HG02610 (cell line): ENCODE measurements around the gene GNPAT.
"Not testable (repeated sequence)": the region's sequence is repeated elsewhere in the genome, so short reads cannot be mapped to it uniquely, and the experiment has no call there.

ENCODE experiments used
- ATAC-seq: cut with Tn5 transposase; IDR thresholded peaks from one replicate; pipeline ENCODE4 v1.9.1; 2021; ENCODE audit warnings: mild to moderate bottlenecking, moderate library complexity; ENCODE audit not compliant: unreplicated experiment

Gene GNPAT

DNA sequence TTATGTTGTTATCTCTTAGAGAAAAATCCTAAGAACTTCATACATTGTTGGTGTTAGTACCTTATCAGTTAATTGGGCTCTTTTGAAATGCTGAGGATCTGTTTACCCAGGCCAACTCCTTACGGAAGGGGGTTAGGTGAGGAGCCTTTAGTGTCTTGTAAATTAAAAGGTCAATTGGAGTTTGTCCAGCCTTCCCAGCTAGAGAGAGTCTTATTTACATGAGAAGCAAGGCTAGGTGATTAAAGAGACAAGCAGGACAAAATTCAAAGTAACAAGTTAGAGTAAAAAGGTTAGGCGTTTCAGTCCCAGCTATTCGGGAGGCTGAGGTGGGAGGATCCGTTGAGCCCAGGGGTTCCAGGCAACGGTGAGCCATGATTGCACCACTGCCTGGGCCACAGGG, 28.7 kb upstream of the GNPAT start:
- ATAC-seq: not testable (repeated sequence)

DNA sequence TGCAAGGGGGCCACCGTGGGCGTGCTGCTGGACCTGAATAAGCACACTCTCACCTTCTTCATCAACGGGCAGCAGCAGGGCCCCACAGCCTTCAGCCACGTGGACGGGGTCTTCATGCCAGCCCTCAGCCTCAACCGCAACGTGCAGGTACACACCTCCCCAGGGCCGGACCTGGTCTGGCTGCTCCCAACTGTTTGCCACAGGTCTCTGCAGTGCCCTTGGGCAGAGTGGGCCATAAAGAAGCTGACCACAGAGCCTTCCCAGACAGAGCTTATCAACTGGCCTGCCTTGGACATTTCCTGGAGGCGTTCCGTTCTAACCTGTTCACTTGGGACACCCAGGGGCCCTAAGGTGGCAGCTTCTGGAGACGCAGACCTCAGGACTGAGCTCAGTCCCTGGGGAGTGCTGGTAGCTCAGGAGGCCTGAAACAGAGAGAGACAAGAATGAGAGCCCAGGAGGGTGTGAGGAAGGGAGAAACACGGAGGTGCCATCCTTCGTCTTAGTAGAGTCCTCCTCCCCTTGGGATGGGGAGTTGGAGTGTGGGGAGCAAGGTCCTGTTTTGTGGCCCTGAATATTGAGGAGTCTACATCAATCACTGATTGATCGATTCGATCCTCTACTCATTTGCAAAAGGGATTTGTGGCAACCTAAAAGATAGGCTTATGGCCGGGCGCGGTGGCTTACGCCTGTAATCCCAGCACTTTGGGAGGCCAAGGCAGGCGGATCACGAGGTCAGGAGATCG, 27.0 kb upstream of the GNPAT start:
- ATAC-seq: no peak

DNA sequence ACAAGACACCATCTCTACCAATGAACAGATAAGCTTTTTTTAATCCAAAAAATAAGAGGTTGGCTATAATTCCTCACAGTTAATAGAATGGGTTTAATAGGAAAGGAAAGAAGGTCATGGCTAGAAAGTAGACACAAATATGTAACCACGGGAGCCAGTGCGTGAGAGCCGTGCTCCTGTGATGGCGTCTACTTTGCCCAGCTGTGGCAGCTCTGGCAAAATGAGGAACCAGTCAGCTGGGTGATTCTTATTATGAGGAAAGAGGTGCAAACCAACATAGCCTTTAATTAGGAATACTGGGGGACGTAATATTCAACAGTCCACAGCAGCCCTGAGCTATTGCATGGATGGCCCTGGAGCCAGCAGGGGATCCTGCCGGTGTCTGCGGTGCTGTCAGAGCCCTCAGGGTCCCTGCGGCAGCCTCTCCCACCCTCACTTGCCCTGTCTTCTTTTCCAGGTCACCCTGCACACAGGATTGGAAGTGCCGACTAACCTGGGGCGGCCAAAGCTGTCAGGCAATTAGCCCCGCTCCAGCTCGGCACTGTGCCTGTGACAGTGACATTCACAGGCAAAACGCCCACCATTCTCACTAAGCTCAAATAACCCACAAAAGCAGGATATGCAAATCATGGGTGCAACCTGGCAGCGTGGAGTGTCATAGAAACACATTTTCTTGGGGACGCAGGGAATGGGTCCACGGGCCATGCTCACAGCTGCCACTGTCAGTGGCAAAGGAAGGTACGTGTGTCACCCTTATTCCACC, 25.9 kb upstream of the GNPAT start:
- ATAC-seq: no peak

DNA sequence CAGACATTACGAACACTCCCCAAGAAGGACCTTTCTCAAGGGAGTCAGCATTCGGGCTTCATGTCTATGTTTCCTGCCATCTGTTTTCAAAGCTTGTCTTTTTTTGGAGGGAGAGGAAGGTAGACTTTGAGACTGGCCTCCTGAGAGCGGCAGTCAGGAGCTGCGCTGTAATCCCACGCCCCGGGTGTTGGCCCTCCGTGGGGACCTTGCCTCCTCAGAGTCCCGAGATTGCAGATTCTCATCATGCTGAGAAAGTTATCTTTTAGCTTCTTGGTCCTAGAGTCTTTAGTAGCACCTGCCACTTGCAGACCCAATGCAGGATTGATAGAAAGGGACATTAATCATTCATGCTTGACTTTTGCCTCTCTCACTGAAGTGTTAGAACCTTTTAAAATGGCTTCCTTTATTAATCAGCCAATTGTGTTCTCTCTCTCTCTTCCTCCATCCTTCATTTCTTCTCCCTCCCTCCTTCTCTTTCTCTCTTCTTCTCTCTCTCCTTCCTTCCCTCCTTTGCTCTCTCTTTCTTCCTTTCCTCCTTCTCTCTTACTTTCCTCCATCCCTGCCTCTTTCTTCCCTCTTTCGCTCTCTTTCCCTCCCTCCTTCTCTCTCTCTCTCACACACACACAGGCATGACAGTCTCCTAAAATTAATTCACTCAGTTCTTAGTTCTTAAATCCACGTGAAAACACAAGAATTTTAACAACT, 25.2 kb upstream of the GNPAT start:
- ATAC-seq: no peak

DNA sequence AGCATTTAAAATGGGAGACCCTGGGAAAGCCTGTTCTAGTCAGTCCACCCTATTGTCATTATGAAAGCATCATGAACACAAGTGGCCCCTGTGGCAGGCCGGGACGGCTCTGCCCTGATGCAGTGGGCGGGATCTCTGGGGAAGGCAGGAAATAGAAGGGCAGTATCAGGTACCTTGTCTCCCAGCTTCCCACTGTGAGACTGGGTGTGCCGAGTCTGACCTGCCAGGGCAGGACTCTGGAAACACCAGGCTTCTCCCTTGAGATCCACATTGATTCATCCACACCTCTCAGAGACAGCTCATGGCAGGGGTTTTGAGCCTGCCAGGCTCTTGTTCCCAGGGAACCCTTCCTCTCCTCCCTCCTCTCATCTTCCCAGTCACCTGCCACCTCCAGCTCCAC, 24.5 kb upstream of the GNPAT start:
- no peak for ATAC-seq

DNA sequence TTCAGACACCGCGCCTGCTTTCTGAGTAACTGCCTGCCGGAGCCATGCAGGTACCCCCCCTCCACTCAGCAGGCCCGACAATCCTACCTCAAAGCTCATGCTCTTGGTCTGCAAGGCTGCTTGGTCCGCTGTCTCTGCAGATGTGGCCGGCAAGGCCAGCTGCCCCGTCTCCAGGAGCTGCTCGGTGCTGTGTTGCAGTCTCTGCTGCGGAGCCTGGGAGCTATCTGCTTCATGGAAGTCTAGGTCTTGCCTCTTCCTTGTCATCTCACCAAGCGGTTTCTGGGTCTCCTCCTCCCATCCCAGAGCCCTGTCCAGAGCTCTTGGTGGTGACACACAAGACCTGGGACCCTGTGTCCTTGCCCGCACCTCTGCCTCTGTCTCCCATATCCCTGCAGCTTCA, 24.0 kb upstream of the GNPAT start:
- no peak for ATAC-seq

DNA sequence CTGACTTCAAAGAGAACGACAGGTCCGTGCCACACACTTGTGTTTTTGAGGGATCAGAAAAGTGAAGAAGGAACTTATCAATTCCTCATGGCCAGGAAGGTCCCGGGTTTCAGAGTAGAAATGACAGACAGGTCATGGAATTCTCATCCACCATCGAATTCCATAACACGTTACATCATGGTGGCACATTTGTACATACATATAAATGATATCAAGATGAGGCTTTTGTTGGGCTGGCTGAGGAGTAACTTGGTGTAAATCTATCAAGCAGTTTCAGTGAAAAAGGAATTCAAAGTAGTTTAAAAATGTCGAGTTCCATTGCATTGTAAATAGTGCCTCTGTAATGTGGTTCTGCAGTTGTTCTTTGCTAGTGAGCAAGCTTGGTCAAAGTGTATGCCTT, 22.9 kb upstream of the GNPAT start:
- ATAC-seq: no peak

DNA sequence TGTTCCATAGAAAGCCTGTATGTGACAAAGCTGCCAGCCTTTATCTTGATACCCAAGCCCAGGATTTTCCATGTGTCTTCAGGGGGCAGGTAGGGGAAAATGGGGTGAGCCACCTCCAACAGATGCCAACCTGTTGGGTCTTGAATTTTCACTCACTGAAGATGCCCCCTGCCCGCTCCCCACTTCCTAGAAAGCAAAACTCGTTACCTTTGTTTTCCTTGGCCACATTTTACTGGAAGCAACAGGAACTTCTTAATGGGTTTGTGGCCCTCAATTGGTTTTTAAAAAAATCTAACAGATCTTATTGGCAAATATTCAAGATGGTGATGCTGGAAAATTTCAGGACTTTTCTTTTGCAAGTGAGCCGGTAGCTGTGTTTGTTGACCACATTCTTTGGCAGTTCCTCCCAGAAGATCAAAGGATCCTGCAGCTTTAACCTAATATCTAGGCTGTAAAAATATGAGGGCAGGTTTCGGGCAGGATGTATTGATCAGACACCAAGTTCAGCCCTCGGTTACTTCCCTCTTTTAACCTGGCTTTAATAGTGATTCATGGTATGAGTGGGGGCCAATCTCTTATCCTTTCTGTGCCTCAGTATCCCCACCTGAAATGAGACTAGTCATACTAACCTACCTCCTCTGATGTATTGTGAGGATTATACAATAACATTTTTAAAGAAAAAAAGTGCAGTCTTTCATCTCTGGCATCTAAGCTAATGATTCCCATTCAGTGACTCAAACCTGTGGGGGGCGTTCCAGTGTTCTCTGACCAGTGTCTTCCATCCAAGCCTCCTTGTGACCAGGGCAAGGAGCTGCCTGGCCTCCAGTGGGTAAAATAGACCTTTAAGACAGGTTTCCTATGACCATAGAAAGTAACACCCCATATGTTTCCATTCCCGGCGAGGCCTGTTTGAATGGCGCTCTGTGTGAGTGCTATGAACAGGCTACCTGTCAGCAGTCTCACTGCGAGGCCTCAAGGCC, 21.3 kb upstream of the GNPAT start:
- ATAC-seq: no peak

DNA sequence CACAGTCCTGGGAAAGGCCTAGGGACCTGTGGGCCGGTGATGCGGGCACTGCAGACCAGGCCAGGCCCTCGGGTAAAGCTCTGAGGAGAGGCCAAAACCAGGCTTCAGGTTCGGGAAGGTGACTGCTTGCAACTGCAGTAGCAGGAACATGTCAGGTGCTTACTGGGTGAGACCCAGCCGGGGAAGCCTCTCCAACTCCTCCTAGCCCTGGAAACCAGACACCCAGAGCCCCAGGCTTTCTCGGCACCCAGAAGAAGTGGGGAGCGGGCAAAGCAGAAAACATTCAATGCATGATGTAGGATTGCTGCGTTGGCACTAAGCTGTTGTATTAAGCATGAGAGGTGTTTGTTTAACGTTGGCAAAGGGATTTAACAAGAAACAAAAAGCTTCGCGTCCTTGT, 20.2 kb upstream of the GNPAT start:
- no peak for ATAC-seq

DNA sequence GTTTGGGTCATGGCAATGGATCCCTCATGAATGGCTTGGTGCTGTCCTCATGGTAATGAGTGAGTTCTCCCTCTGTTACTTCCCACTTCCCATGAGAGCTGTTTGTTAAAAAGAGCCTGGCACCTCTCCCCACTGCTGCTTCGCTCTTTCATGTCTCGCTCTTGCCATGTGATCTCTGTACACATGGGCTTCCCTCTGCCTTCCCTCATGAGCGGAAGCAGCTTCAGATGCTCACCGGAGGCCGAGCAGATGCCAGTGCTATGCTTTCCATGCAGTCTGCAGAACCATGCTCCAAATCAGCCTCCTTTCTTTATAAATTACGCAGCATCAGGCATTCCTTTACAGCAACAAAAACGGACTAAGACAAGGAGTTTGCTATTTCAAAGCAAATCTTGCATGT, 14.9 kb upstream of the GNPAT start:
- ATAC-seq: no peak

DNA sequence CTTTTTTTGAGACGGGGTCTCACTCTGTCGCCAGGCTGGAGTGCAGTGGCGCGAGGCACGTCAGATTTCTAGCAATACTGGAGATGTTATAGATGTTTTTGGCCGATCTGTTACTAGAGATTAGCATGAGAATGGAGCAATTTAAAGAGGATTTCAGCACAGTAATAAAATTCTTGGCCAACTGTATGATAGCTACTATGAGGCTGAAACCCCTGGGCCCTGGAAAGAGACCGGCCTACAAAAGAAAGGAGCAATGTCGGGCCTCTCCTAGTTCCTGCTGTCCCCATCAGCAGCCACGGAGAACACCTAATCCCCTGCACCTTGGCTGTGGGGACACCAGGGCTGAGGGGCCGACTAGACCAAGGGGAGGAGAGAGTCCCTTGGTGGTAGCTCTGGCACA, 9.5 kb upstream of the GNPAT start:
- ATAC-seq: no peak

DNA sequence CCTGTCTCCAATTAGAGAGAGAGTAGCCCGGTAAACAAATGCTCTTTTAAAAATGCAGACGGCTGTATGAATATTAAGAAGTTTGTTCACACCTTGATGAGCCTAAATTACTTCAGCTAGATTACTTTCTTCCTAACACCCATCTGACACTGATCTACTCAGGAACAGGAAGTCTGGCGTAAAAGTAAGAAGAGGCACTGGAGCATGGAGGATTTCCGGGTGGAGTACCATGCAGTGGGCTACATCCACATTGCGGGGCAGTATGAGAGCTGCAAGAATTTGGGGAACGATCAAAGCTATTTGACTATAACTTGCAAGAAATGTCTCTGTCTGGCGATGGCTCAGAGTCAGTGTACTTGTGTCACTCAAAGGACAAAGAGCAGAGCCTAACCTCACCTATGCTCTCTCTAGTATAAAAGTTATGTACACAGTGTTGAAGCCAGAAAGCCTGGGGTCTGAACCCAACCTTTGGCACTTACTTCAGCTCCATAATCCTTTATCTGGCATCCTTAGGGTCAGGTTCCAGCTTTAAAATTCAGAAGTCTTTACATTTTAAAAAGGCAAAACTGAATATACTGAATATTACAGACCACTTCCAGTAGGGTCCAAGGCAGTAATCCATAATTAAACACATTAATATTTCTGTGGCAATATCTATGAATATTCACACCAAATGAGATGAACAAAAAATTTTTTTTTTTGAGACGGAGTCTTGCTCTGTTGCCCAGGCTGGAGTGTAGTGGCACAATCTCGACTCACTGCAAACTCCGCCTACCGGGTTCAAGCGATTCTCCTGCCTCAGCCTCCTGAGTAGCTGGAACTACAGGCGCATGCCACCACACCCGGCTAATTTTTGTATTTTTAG, 7.9 kb upstream of the GNPAT start:
- peak; percentile 54 for ATAC-seq

DNA sequence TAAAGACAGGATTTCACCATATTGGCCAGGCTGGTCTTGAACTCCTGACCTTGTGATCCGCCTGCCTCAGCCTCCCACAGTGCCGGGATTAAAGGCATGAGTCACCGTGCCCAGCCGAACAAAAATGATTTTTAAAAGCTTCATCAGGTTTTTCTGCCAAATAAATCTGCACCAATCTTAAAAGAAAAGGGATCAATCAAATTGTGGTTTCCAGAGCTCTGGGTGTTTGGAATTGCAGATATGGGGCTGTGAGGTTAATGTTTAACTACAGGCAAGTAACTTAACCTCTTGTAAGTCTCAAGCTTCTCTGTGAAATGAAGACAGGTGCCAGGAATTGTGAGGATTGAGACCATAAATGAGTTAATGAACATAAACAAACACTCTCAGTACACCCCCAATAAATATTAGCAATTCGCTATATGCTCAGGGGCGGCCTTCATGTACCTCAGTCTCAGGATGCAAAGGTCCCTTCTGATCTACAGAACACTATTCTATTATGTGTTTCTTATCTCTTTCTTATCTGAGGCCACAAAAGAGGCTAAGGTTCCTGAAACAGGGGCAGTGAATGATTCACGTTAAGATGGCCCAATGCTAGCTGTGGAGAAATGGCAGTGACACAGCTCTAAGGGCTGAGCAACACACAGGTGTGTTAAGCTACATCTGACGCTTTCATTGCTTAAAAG, 7.1 kb upstream of the GNPAT start:
- no peak for ATAC-seq

DNA sequence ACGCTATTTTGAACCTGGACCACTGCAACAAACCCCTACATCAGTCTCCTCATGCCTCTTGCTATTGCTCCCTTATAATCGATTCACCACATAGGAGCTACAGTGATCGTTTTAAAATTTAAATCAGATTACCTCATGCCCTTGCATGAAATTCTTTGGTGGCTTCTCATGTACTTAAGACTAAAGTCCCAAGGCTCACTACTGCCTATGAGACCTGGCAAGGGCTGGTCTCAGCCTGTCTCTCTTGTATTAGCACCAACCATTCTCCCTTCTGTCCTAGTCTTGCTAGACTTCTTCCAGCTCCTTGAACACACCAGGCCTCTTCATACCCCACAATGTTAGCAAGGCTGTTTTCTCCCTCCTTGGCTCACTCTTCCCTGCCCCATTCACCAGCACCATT, 6.5 kb upstream of the GNPAT start:
- no peak for ATAC-seq

DNA sequence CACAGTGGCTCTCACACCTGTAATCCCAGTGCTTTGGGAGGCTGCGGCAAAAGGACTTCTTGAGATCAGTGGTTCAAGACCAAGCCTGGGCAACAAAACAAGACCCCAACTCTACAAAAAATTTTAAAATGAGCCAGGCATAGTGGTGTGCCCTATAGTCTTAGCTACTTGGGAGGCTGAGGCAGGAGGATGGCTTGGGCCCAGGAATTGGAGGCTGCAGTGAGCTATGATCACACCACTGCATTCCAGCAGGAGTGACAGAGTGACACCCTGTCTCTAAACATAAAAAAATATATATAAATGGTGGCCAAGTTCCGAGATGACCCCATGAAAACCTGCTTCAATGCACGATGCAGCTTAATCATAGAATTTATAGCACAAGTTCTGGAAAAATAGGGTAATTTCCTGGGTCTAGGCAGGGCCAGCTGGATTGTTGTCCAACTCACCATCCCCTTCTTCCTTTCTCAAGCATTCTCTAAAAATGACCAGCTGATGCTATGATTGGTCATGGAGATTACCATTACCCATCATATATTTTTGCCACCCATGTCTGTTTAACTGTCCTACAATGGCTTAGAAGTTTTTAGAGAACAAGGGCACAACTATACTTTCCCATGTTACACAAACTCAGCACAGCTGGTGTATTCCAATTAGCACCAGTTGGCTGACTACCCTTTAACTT, 5.3 kb upstream of the GNPAT start:
- ATAC-seq: no peak

DNA sequence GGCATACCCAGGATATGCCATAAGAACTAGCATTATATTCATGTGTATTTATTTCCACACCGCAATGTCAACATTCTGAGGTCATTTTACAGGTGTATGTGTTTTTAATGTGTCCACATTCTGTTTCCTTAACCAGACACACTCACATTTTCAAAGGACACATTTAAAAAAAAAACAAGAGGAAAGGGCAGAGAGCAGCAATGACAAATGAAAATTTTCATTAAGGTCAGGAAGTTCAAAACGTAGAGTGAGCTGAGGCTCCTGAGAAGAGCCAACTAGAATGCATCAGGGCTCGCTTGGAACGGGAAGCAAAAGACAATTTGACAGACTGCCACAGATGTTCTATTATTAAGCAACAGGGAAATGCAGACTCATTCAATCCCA, 4.8 kb upstream of the GNPAT start:
- ATAC-seq: no peak

DNA sequence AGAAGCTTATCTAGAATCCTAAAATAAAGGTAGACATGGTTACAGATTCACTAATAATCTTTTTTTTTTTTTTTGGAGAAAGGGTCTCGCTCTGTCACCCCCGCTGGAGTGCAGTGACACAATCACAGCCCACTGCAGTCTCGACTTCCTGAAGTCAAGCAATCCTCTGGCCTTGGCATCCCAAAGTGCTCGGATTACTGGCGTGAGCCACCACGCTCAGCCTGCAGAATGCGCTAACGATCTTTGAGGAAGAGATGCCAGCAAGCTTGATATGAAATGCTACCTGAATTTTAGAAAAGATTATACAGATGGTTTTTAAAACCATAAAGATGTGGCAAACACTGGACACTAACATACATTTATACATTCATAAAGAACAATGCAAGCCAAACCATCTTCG, 4.1 kb upstream of the GNPAT start:
- ATAC-seq: no peak

DNA sequence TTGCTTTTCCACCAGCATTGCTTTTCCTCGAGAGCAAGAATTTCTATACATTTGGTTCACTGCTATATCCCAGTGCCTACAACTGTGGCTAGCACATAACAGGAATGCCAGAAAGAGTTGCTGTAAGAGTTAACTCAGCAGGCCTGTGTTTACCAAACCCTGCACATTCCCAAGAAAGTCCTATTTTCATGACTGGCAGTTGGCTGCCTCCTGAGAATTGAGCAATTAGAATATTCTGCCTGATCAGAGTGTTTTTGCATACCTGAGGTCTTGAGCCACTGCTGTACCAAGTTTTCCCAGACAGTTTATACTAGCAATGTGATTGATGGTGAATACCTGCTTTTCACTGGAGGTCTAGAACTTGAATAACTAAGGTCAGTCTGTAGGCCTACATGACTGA, 2.7 kb upstream of the GNPAT start:
- ATAC-seq: no peak

DNA sequence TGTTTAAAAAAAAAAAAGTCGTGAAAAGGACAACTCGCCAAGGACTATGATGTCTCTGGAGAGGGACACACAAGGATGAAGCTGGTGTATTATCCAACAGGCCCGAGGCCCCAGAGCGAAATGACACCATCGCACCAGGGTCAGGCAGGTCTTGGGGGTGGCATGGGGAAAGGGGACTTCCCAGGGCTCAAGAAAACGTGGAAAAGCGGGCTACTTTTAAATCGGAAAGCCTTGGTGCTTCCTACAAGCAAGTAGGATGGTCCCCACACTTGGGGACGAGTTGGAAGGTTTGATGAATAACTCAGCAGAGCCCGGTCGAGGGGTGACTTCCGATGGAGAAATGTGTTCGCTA, 505 bp upstream of the GNPAT start:
- no peak for ATAC-seq
